ENCODE results near the gene NSF.

DNA sequence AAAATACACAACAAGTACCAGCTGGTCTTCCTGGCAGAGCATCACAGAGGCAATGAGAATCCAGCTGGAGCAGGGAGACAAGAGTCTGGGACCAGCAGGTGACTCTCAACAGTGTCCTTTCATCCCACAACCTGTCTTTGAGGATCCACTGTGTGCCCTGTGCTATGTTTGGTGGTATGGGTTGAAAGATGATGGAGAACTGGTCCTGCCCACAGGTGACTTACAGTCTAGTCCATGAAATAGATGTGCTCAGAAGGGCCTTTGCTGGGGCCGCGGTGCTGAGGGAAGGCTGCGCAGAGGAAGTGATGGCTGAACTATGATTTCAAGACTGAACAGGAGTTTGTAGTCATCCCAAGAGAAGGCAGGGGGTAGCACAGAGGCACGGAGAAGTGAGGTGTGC is 210.1 kb downstream of the NSF start:
- TF ChIP-seq, protein P1, sequence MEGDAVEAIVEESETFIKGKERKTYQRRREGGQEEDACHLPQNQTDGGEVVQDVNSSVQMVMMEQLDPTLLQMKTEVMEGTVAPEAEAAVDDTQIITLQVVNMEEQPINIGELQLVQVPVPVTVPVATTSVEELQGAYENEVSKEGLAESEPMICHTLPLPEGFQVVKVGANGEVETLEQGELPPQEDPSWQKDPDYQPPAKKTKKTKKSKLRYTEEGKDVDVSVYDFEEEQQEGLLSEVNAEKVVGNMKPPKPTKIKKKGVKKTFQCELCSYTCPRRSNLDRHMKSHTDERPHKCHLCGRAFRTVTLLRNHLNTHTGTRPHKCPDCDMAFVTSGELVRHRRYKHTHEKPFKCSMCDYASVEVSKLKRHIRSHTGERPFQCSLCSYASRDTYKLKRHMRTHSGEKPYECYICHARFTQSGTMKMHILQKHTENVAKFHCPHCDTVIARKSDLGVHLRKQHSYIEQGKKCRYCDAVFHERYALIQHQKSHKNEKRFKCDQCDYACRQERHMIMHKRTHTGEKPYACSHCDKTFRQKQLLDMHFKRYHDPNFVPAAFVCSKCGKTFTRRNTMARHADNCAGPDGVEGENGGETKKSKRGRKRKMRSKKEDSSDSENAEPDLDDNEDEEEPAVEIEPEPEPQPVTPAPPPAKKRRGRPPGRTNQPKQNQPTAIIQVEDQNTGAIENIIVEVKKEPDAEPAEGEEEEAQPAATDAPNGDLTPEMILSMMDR (IDR thresholded peaks at IDR 0.05) = no peak
- TF ChIP-seq POLR2AphosphoS5 (IDR thresholded peaks at IDR 0.05; ENCODE audit: low read depth, low read length) (no peak), TCF7L2 (IDR thresholded peaks at IDR 0.05; ENCODE audit: low read depth, low read length) (no peak), SIN3A (IDR thresholded peaks at IDR 0.05; ENCODE audit: borderline replicate concordance, insufficient read depth, low read depth, low read length) (no peak)
- TF ChIP-seq, protein P2, sequence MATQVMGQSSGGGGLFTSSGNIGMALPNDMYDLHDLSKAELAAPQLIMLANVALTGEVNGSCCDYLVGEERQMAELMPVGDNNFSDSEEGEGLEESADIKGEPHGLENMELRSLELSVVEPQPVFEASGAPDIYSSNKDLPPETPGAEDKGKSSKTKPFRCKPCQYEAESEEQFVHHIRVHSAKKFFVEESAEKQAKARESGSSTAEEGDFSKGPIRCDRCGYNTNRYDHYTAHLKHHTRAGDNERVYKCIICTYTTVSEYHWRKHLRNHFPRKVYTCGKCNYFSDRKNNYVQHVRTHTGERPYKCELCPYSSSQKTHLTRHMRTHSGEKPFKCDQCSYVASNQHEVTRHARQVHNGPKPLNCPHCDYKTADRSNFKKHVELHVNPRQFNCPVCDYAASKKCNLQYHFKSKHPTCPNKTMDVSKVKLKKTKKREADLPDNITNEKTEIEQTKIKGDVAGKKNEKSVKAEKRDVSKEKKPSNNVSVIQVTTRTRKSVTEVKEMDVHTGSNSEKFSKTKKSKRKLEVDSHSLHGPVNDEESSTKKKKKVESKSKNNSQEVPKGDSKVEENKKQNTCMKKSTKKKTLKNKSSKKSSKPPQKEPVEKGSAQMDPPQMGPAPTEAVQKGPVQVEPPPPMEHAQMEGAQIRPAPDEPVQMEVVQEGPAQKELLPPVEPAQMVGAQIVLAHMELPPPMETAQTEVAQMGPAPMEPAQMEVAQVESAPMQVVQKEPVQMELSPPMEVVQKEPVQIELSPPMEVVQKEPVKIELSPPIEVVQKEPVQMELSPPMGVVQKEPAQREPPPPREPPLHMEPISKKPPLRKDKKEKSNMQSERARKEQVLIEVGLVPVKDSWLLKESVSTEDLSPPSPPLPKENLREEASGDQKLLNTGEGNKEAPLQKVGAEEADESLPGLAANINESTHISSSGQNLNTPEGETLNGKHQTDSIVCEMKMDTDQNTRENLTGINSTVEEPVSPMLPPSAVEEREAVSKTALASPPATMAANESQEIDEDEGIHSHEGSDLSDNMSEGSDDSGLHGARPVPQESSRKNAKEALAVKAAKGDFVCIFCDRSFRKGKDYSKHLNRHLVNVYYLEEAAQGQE (IDR thresholded peaks at IDR 0.05; ENCODE audit: insufficient read depth in 1 of 2, low read depth in 2 of 2, low read length in 1 of 2) = no peak

Data from Panc1 (cell line).